Esophagus mucosa (tissue), 1 donor: ENCODE measurements around the gene CD82. TPM values are rescaled to one million over a fixed set of nuclear protein-coding genes. Genes with fewer than 3 reads are reported as not detected.

Source experiments
- ATAC-seq: fragments of 200-7000 bp; cut with Tn5 transposase; one replicate; pipeline ENCODE4 v1.9.1; 2020
- total RNA-seq: library from RNA; stranded (reverse); gene quantifications from one replicate; pipeline ENCODE4 v1.2.4, GENCODE V29; 2023
- donor health status: DM: yes; HTN: yes; CAD: no.

CD82 gene
- 292 TPM for total RNA-seq

- peak; percentile 92 for ATAC-seq
These were observed at the start of gene CD82 for GRCh38 chr11:44565211-44565952. Gene CD82, plus strand, starts transcription at chr11:44565663. Its CDS starts 29,000 bp downstream, at chr11:44594663.

GRCh38 chr11:44516688-44517507, 48.6 kb upstream of the CD82 start:
- ATAC-seq: no peak

- ATAC-seq: no peak
These were observed 47.9 kb upstream of the CD82 start for GRCh38 chr11:44517541-44517940.

- no peak for ATAC-seq
These were observed 46.4 kb upstream of the CD82 start for GRCh38 chr11:44518968-44519550.

GRCh38 chr11:44519989-44520737, 45.3 kb upstream of the CD82 start:
- peak; percentile 46 for ATAC-seq

GRCh38 chr11:44521148-44521547, 44.3 kb upstream of the CD82 start:
- no peak for ATAC-seq

GRCh38 chr11:44522294-44522693, 43.2 kb upstream of the CD82 start:
- no peak for ATAC-seq

GRCh38 chr11:44524346-44524745, 41.1 kb upstream of the CD82 start:
- ATAC-seq: no peak

GRCh38 chr11:44524751-44525201, 40.7 kb upstream of the CD82 start:
- no peak for ATAC-seq

GRCh38 chr11:44525473-44526252, 39.8 kb upstream of the CD82 start:
- no peak for ATAC-seq

- ATAC-seq: no peak
These were observed 39.0 kb upstream of the CD82 start for GRCh38 chr11:44526438-44526837.

GRCh38 chr11:44527476-44527875, 38.0 kb upstream of the CD82 start:
- ATAC-seq: no peak

GRCh38 chr11:44528103-44528502, 37.4 kb upstream of the CD82 start:
- no peak for ATAC-seq

GRCh38 chr11:44528581-44528980, 36.9 kb upstream of the CD82 start:
- no peak for ATAC-seq

GRCh38 chr11:44529895-44530412, 35.5 kb upstream of the CD82 start:
- no peak for ATAC-seq

- no peak for ATAC-seq
These were observed 34.9 kb upstream of the CD82 start for GRCh38 chr11:44530413-44531115.

GRCh38 chr11:44531116-44531504, 34.4 kb upstream of the CD82 start:
- no peak for ATAC-seq

GRCh38 chr11:44531636-44532035, 33.8 kb upstream of the CD82 start:
- no peak for ATAC-seq

GRCh38 chr11:44532809-44533208, 32.7 kb upstream of the CD82 start:
- no peak for ATAC-seq

- ATAC-seq: no peak
These were observed 31.3 kb upstream of the CD82 start for GRCh38 chr11:44533921-44534711.
